K562 (cell line): ENCODE measurements around the gene TMEM141. TPM values are rescaled to one million over a fixed set of nuclear protein-coding genes. Genes with fewer than 3 reads are reported as not detected.

Experiments used
- ATAC-seq: fragments of 200-7000 bp; cut with Tn5 transposase; 3 replicates; pipeline ENCODE4 v1.9.1; 2020; ENCODE audit warnings: moderate library complexity
- BruUV-seq: library from RNA; stranded (reverse); fragments of 400-500 nt; replicated peaks from 2 replicates; lab custom pipeline; 2021; lab: Mats Ljungman, UMichigan
- CTCF ChIA-PET: fragments of 300-600 bp; formaldehyde crosslinking; extraction: SDS; loops from one replicate; lab custom pipeline; 2021; ENCODE audit warnings: low intra/inter-chr PET ratio; lab: Yijun Ruan, JAX
- POLR2A ChIA-PET: fragments of 300-600, 350-650 bp; sonication (Branson Sonifier 250); formaldehyde crosslinking; extraction: SDS; loops from one replicate; lab custom pipeline; 2021; ENCODE audit warnings: antibody characterized with exemption, inconsistent platforms; lab: Yijun Ruan, JAX
- DNase-seq, 4 experiments: peaks; one replicate each; pipeline versions ENCODE4 v3.0.0 to v3.0.0-alpha.2; 2011 to 2018; ENCODE audit warnings: low spot score in 3 of 4, mixed read lengths in 3 of 4; ENCODE audit errors: extremely low read depth in 1 of 4
- FAIRE-seq: peaks from 2 replicates; lab custom pipeline; 2011; peaks lifted over from hg19 to GRCh38; lab: Jason Lieb, UNC
- H2AFZ ChIP-seq: 2 replicates; pipeline ENCODE4 v1.6.0; 2011; ENCODE audit warnings: low read depth, low read length, control low read depth, inconsistent platforms
- H3K27ac ChIP-seq: fragments of 200-600 bp; 3 replicates; pipeline ENCODE4 v1.8.0; 2011; ENCODE audit warnings: low read depth, mild to moderate bottlenecking, control low read depth, inconsistent platforms, low read length, moderate library complexity, mixed read lengths; ENCODE audit errors: extremely low read depth
- H3K27me3 ChIP-seq, 2 experiments: fragments of 300-600 bp in 1 of 2; 2 replicates in 1 of 2; 3 replicates in 1 of 2; pipeline versions ENCODE4 v1.6.0 to v1.8.0; 2011; ENCODE audit warnings: inconsistent platforms in 2 of 2, low read length in 2 of 2, mild to moderate bottlenecking in 1 of 2, mixed read lengths in 1 of 2, moderate library complexity in 1 of 2; ENCODE audit not compliant: control insufficient read depth in 2 of 2, insufficient read depth in 2 of 2
- H3K36me3 ChIP-seq: fragments of 300-600 bp; 3 replicates; pipeline ENCODE4 v1.8.0; 2011; ENCODE audit warnings: mild to moderate bottlenecking, low read length, inconsistent platforms; ENCODE audit not compliant: control insufficient read depth, insufficient read depth
- H3K4me1 ChIP-seq, 2 experiments: fragments of 200-600 bp in 1 of 2; replicated peaks in 1 of 2; 2 replicates in 1 of 2; 3 replicates in 1 of 2; pipeline versions ENCODE4 v1.5.1 to v1.8.0; 2011; ENCODE audit warnings: inconsistent platforms in 2 of 2, low read length in 2 of 2, mild to moderate bottlenecking in 1 of 2, mixed read lengths in 1 of 2, moderate library complexity in 1 of 2; ENCODE audit not compliant: control insufficient read depth in 2 of 2, insufficient read depth in 2 of 2
- H3K4me2 ChIP-seq: 2 replicates; pipeline ENCODE4 v1.6.1; 2011; ENCODE audit warnings: low read length, control low read depth, inconsistent platforms, mixed read lengths; ENCODE audit not compliant: insufficient read depth
- H3K4me3 ChIP-seq: fragments of 200-600 bp; sonication (generic), shearing (Covaris generic); 2 replicates; pipeline ENCODE4 v1.5.1; 2016; ENCODE audit warnings: control low read depth, inconsistent platforms
- H3K79me2 ChIP-seq: fragments of 200-600 bp; 3 replicates; pipeline ENCODE4 v1.8.0; 2011; ENCODE audit warnings: low read length, inconsistent platforms; ENCODE audit not compliant: control insufficient read depth, insufficient read depth
- H3K9ac ChIP-seq, 2 experiments: 2 replicates each; pipeline versions ENCODE4 v1.6.0 to v1.6.1; 2011; ENCODE audit warnings: low read depth in 2 of 2, low read length in 2 of 2, control low read depth in 1 of 2, inconsistent platforms in 1 of 2, mild to moderate bottlenecking in 1 of 2, mixed read lengths in 1 of 2; ENCODE audit not compliant: insufficient read depth in 1 of 2
- H3K9me1 ChIP-seq: one replicate; pipeline ENCODE4 v1.6.0; 2011; ENCODE audit warnings: inconsistent platforms, mild to moderate bottlenecking, low read length, moderate library complexity; ENCODE audit not compliant: control insufficient read depth, insufficient read depth
- H3K9me3 ChIP-seq: replicated peaks from 2 replicates; pipeline ENCODE4 v1.5.1; 2011; ENCODE audit warnings: low read depth, low read length, inconsistent platforms; ENCODE audit not compliant: control insufficient read depth, insufficient read depth
- H4K20me1 ChIP-seq: replicated peaks from 2 replicates; pipeline ENCODE4 v1.6.1; 2011; ENCODE audit warnings: low read length, inconsistent platforms, mixed read lengths; ENCODE audit not compliant: control insufficient read depth, insufficient read depth
- BRF1 ChIP-seq: IDR thresholded peaks from 3 replicates; pipeline ENCODE4 v1.6.1; 2011; ENCODE audit warnings: borderline replicate concordance, mild to moderate bottlenecking; ENCODE audit not compliant: insufficient read length; ENCODE audit errors: extremely low read depth
- NCOA1 ChIP-seq: fragments of 450-650 bp; IDR thresholded peaks from 2 replicates; pipeline ENCODE4 v1.6.1; 2016; ENCODE audit warnings: low read depth
- NRF1 ChIP-seq, 2 experiments: fragments of 450-650 bp; IDR thresholded peaks in 1 of 2; conservative IDR thresholded peaks in 1 of 2; 2 replicates each; pipeline ENCODE4 v1.6.1; 2014; ENCODE audit warnings: mild to moderate bottlenecking in 2 of 2
- POLR2G ChIP-seq: fragments of 200-400 bp; formaldehyde crosslinking; IDR thresholded peaks from 2 replicates; pipeline ENCODE4 v1.6.1; 2017; ENCODE audit warnings: low read depth, mild to moderate bottlenecking, antibody characterized with exemption, low read length, moderate library complexity
- SLC30A9 ChIP-seq: fragments of 250-450 bp; sonication (Bioruptor Pico); IDR thresholded peaks from 2 replicates; pipeline ENCODE4 v1.8.0; 2022; ENCODE audit warnings: mild to moderate bottlenecking, moderate library complexity
- ZBTB33 ChIP-seq: sonication (generic); formaldehyde crosslinking; IDR thresholded peaks from 2 replicates; pipeline ENCODE4 v1.8.1; 2023; ENCODE audit warnings: mild to moderate bottlenecking, missing genetic modification reagents
- ZNF23 ChIP-seq: fragments of 250-450 bp; sonication (Bioruptor Pico); IDR thresholded peaks from 2 replicates; pipeline ENCODE4 v1.4.0; 2020; ENCODE audit warnings: mild to moderate bottlenecking
- ZNF639 ChIP-seq, 2 experiments: fragments of 200-800 bp in 1 of 2; sonication (Bioruptor generic) in 1 of 2; sonication (generic) in 1 of 2; formaldehyde crosslinking in 1 of 2; IDR thresholded peaks in 1 of 2; conservative IDR thresholded peaks in 1 of 2; 2 replicates each; pipeline versions ENCODE4 v1.5.0 to v1.6.1; 2016 to 2020; ENCODE audit warnings: missing compliant biosample characterization in 1 of 2, missing genetic modification characterization in 1 of 2, missing genetic modification reagents in 1 of 2
- ZNF780A ChIP-seq: fragments of 250-450 bp; sonication (Bioruptor Pico); IDR thresholded peaks from 2 replicates; pipeline ENCODE4 v1.5.0; 2021; ENCODE audit warnings: mild to moderate bottlenecking
- WGBS: fragments of 100-300 bp; shearing (Covaris generic); methylation state at CpG from one replicate; pipeline ENCODE4 v1.1.6; 2016; ENCODE audit warnings: low coverage, mixed read lengths; ENCODE audit not compliant: insufficient coverage; ENCODE audit errors: missing lambda C conversion rate; 5-methylcytosine and 5-hydroxymethylcytosine counted together
- in situ Hi-C: fragments of 300-500 bp; cut with MboI; formaldehyde crosslinking; loops from 4 replicates; pipeline ENCODE4 v1.15.0; 2018; ENCODE audit warnings: inconsistent platforms, mixed read lengths
- intact Hi-C: fragments of 100-400 bp; cut with micrococcal nuclease; formaldehyde crosslinking; loops from 2 replicates; pipeline ENCODE4 v1.14.2; 2022
- polyA plus RNA-seq, 8 experiments: library from polyadenylated mRNA; depleted of rRNA in 4 of 8; stranded (reverse) in 5 of 8; unstranded in 3 of 8; fragments of >200 nt; fragmentation: Nextera tagmentation in 2 of 8; fragmentation: Illumina TruSeq in 1 of 8; extraction: Ambion mirVana in 2 of 8; extraction: Trizol in 1 of 8; gene quantifications; 2 replicates each; pipeline versions ENCODE4 v1.2.1 to v1.2.3, GENCODE V29; 2011 to 2014; ENCODE audit warnings: inconsistent platforms in 1 of 8, missing spikeins in 1 of 8
- total RNA-seq, 7 experiments: library from RNA; depleted of rRNA in 6 of 7; stranded (reverse); fragments of >200 nt in 6 of 7; fragmentation: Illumina TruSeq in 2 of 7; extraction: Trizol in 2 of 7; gene quantifications; 2 replicates each; pipeline versions ENCODE4 v1.2.1 to v1.2.3, GENCODE V29; 2011 to 2021; ENCODE audit warnings: low replicate concordance in 1 of 7

Gene TMEM141
- total and polyA plus RNA-seq, 9 of the 15 experiments (the other 6 are each of a cell fraction or from before 2014, with no cell fraction given), result 21.5 to 123 (median 74.8) TPM

GRCh38 chr9:136820971-136821825 lies 30.1 kb downstream of the TMEM141 start:
- Histone ChIP-seq H2AFZ (no peak overlapping the region), H3K4me3 (no peak overlapping the region), H3K27me3 (no peaks in the 10 kb centered on the region), H3K4me2 (no peak overlapping the region), H3K9ac (no peak overlapping the region), H3K36me3 (peaks cover 69% of the 10 kb centered on the region; the same call in 2 of the 3 replicates), H3K4me1 (peaks cover 0 to 25% of the 10 kb centered on the region in 2 experiments; a peak in 2 of 5 replicates), H3K9me1 (no peaks in the 10 kb centered on the region), H3K27ac (no peak overlapping the region), H4K20me1 (no peaks in the 10 kb centered on the region; the same call in 1 of the 2 replicates), H3K9me3 (no peaks in the 10 kb centered on the region), H3K79me2 (peaks cover 58% of the 10 kb centered on the region)
- intact Hi-C loops, result no loop called here
- 97% methylated on average over 21 of the region's 83 CpGs for WGBS
- FAIRE-seq (peak; percentile 6), ATAC-seq (no peak), DNase-seq (peak in 2 of 4 experiments; percentile 53 to 56)
- in situ Hi-C loops, result no loop called here
- no TSS peak for BruUV-seq
- no peak for TF ChIP-seq ZNF780A (CRISPR knock-in tag)
- TF ChIP-seq SLC30A9, result no peak
- TF ChIP-seq NCOA1, result no peak
- no peak for TF ChIP-seq ZNF23
- peak; percentile 87 for TF ChIP-seq ZBTB33 (CRISPR knock-in tag)
- TF ChIP-seq ZNF639 (CRISPR knock-in tag; conservative IDR thresholded peaks at IDR 0.05 in 1 of 2, IDR thresholded peaks at IDR 0.05 in 1 of 2), result no peak
- TF ChIP-seq BRF1, result no peak
- peak; percentile 55 for TF ChIP-seq POLR2G
- no peak for TF ChIP-seq NRF1 (conservative IDR thresholded peaks at IDR 0.05 in 1 of 2, IDR thresholded peaks at IDR 0.05 in 1 of 2)
- CTCF ChIA-PET, result no interaction called here
- POLR2A ChIA-PET, result interaction anchor here (1.0 to 2.7 kb wide), 4 partner anchors 9 to 19 kb away, joined by 3 to 16 read pairs (median 4); no protein-coding TSS in a partner anchor
